H9 (cell line): ENCODE results near the gene EFEMP1. TPM values are rescaled to one million over a fixed set of nuclear protein-coding genes. Genes with fewer than 3 reads are reported as not detected.

Experiments
- DNase-seq: peaks from one replicate; pipeline ENCODE4 v3.0.0-alpha.2; 2017
- H2AFZ ChIP-seq: one replicate; pipeline ENCODE4 v1.6.1; 2013; ENCODE audit warnings: mild to moderate bottlenecking, low read length, control low read depth, moderate library complexity
- H2AK5ac ChIP-seq: 2 replicates; pipeline ENCODE4 v1.6.1; 2013; ENCODE audit warnings: low read length, control low read depth, mixed read lengths; ENCODE audit not compliant: insufficient read length
- H2BK120ac ChIP-seq: one replicate; pipeline ENCODE4 v1.6.1; 2013; ENCODE audit warnings: low read depth, mild to moderate bottlenecking, low read length, control low read depth, inconsistent platforms; ENCODE audit not compliant: poor library complexity, severe bottlenecking
- H2BK12ac ChIP-seq: 2 replicates; pipeline ENCODE4 v1.6.1; 2013; ENCODE audit warnings: low read length, control low read depth, mixed read lengths, low read depth; ENCODE audit not compliant: insufficient read length
- H2BK15ac ChIP-seq: 2 replicates; pipeline ENCODE4 v1.6.1; 2013; ENCODE audit warnings: low read depth, low read length, control low read depth
- H2BK20ac ChIP-seq: one replicate; pipeline ENCODE4 v1.6.1; 2013; ENCODE audit warnings: low read depth, mild to moderate bottlenecking, low read length, control low read depth, inconsistent platforms; ENCODE audit not compliant: poor library complexity, severe bottlenecking
- H2BK5ac ChIP-seq: 2 replicates; pipeline ENCODE4 v1.6.1; 2013; ENCODE audit warnings: low read length, control low read depth, mixed read lengths; ENCODE audit not compliant: insufficient read length
- H3K14ac ChIP-seq: 2 replicates; pipeline ENCODE4 v1.6.1; 2013; ENCODE audit warnings: low read length, control low read depth; ENCODE audit not compliant: insufficient read depth
- H3K18ac ChIP-seq: 2 replicates; pipeline ENCODE4 v1.6.1; 2013; ENCODE audit warnings: low read depth, mild to moderate bottlenecking, mixed read lengths, low read length, control low read depth; ENCODE audit not compliant: insufficient read length
- H3K23ac ChIP-seq: 2 replicates; pipeline ENCODE4 v1.6.1; 2013; ENCODE audit warnings: low read length, control low read depth, mixed read lengths, low read depth; ENCODE audit not compliant: insufficient read length
- H3K23me2 ChIP-seq: 2 replicates; pipeline ENCODE4 v1.6.1; 2013; ENCODE audit warnings: low read depth, mild to moderate bottlenecking, mixed read lengths, low read length, control low read depth; ENCODE audit not compliant: insufficient read length, poor library complexity, severe bottlenecking
- H3K27ac ChIP-seq: 2 replicates; pipeline ENCODE4 v1.5.1; 2013; ENCODE audit warnings: low read length, control low read depth, mixed read lengths, low read depth; ENCODE audit not compliant: insufficient read length
- H3K27me3 ChIP-seq: 2 replicates; pipeline ENCODE4 v1.6.1; 2013; ENCODE audit warnings: low read length, control low read depth, inconsistent platforms; ENCODE audit not compliant: insufficient read depth
- H3K4ac ChIP-seq: 2 replicates; pipeline ENCODE4 v1.6.1; 2013; ENCODE audit warnings: low read depth, mild to moderate bottlenecking, control low read depth, inconsistent platforms, low read length, moderate library complexity
- H3K4me1 ChIP-seq: 2 replicates; pipeline ENCODE4 v1.6.1; 2013; ENCODE audit warnings: low read length, control low read depth, inconsistent platforms; ENCODE audit not compliant: insufficient read depth
- H3K4me2 ChIP-seq: 2 replicates; pipeline ENCODE4 v1.6.1; 2013; ENCODE audit warnings: low read length, control low read depth, mixed read lengths; ENCODE audit not compliant: insufficient read length, insufficient read depth
- H3K56ac ChIP-seq: 2 replicates; pipeline ENCODE4 v1.6.1; 2013; ENCODE audit warnings: low read depth, mild to moderate bottlenecking, mixed read lengths, low read length, control low read depth; ENCODE audit not compliant: insufficient read length
- H3K79me1 ChIP-seq: 2 replicates; pipeline ENCODE4 v1.6.1; 2013; ENCODE audit warnings: low read depth, mild to moderate bottlenecking, moderate library complexity, low read length, control low read depth, inconsistent platforms; ENCODE audit not compliant: insufficient read depth, poor library complexity, severe bottlenecking
- H3K79me2 ChIP-seq: 2 replicates; pipeline ENCODE4 v1.6.1; 2013; ENCODE audit warnings: low read length, control low read depth, inconsistent platforms; ENCODE audit not compliant: insufficient read depth
- H3K9ac ChIP-seq: 2 replicates; pipeline ENCODE4 v1.6.1; 2013; ENCODE audit warnings: low read length, control low read depth, mixed read lengths; ENCODE audit not compliant: insufficient read length; ENCODE audit errors: extremely low read depth
- H3K9me3 ChIP-seq: one replicate; pipeline ENCODE4 v1.6.1; 2013; ENCODE audit warnings: low read depth, low read length, inconsistent platforms; ENCODE audit not compliant: control insufficient read depth
- H3T11ph ChIP-seq: one replicate; pipeline ENCODE4 v1.6.1; 2013; ENCODE audit warnings: mild to moderate bottlenecking, low read length, control low read depth, inconsistent platforms
- H4K20me1 ChIP-seq: one replicate; pipeline ENCODE4 v1.6.1; 2013; ENCODE audit not compliant: control insufficient read depth, insufficient read length, insufficient read depth
- H4K5ac ChIP-seq: 2 replicates; pipeline ENCODE4 v1.6.1; 2013; ENCODE audit warnings: low read depth, mild to moderate bottlenecking, mixed read lengths, low read length, control low read depth; ENCODE audit not compliant: insufficient read length
- H4K8ac ChIP-seq: replicated peaks from 2 replicates; pipeline ENCODE4 v1.6.1; 2013; ENCODE audit warnings: low read length, control low read depth, mixed read lengths, low read depth; ENCODE audit not compliant: insufficient read length
- H4K91ac ChIP-seq: 2 replicates; pipeline ENCODE4 v1.6.1; 2013; ENCODE audit warnings: low read depth, mild to moderate bottlenecking, moderate library complexity, mixed read lengths, low read length, control low read depth; ENCODE audit not compliant: insufficient read length
- H3K27ac Mint-ChIP-seq, 3 experiments: 2 replicates in 2 of 3; 3 replicates in 1 of 3; pipeline ENCODE4 v1.8.0; 2020 to 2021; ENCODE audit warnings: mixed read lengths in 3 of 3, mild to moderate bottlenecking in 1 of 3, moderate library complexity in 1 of 3
- H3K27me3 Mint-ChIP-seq: 2 replicates; pipeline ENCODE4 v1.8.0; 2021; ENCODE audit warnings: low read depth, mild to moderate bottlenecking, moderate library complexity, mixed read lengths
- H3K36me3 Mint-ChIP-seq, 3 experiments: 2 replicates in 2 of 3; 3 replicates in 1 of 3; pipeline ENCODE4 v1.8.0; 2020 to 2021; ENCODE audit warnings: low read depth in 3 of 3, mixed read lengths in 3 of 3; ENCODE audit not compliant: insufficient read depth in 1 of 3
- H3K4me1 Mint-ChIP-seq, 2 experiments: 2 replicates each; pipeline ENCODE4 v1.8.0; 2020; ENCODE audit warnings: mixed read lengths in 2 of 2
- H3K4me3 Mint-ChIP-seq, 2 experiments: 2 replicates in 1 of 2; 3 replicates in 1 of 2; pipeline ENCODE4 v1.8.0; 2020 to 2021; ENCODE audit warnings: mild to moderate bottlenecking in 2 of 2, mixed read lengths in 2 of 2, moderate library complexity in 1 of 2
- H3K9me3 Mint-ChIP-seq, 2 experiments: 2 replicates in 1 of 2; 3 replicates in 1 of 2; pipeline ENCODE4 v1.8.0; 2020; ENCODE audit warnings: mild to moderate bottlenecking in 2 of 2, mixed read lengths in 2 of 2, moderate library complexity in 1 of 2
- CTCF ChIP-seq: fragments of 200-600 bp; sonication (generic); conservative IDR thresholded peaks from 3 replicates; pipeline ENCODE4 v1.8.0; 2021; ENCODE audit warnings: antibody characterized with exemption, mild to moderate bottlenecking
- WGBS: extraction: QIAGEN DNeasy Blood & Tissue Kit; methylation state at CpG from one replicate; pipeline ENCODE4 v1.1.7; 2013; ENCODE audit warnings: missing lambda C conversion rate, low lambda C conversion rate, mixed read lengths; ENCODE audit not compliant: insufficient read length; ENCODE audit errors: extremely low coverage; 5-methylcytosine and 5-hydroxymethylcytosine counted together
- total RNA-seq: library from RNA; stranded (reverse); gene quantifications from 2 replicates; pipeline ENCODE4 v1.2.1, GENCODE V29; 2021

Gene EFEMP1
- total RNA-seq, 1 experiment from 2014 or later: 3.5 TPM

DNA sequence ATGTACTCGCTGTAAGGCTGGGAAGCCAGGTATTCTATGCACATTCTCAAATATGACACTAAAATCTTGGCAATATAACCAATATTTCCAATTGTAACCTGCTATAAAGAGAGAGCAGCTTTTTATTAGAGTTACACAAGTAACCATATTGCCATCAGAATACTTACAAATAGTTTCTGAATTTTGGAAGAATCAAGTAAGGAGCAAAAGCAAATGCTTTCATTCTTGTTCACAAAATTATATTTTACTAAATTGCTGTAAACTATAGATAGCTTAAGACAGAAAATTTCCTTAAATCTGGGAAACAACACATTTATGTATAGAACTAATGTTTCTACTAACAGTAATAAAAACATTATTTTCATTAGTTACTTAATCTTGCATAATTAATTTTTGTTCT is 77.2 kb downstream of the EFEMP1 start:
- Mint-ChIP-seq H3K9me3 (peaks cover 0 to 2% of the 10 kb centered on the region in 2 experiments; a peak in 1 of 5 replicates), H3K27ac (no peak overlapping the region), H3K36me3 (no peaks in the 10 kb centered on the region; a peak in 1 of 7 replicates), H3K4me1 (no peaks in the 10 kb centered on the region), H3K4me3 (no peak overlapping the region), H3K27me3 (no peaks in the 10 kb centered on the region)
- Histone ChIP-seq H3K4me1 (no peaks in the 10 kb centered on the region), H3K27me3 (no peaks in the 10 kb centered on the region), H3K4ac (no peak overlapping the region), H2BK15ac (no peak overlapping the region), H2BK120ac (no peak overlapping the region), H3K9ac (no peak overlapping the region), H3K27ac (no peak overlapping the region), H3T11ph (no peak overlapping the region), H3K23me2 (no peaks in the 10 kb centered on the region), H2BK5ac (no peak overlapping the region), H3K14ac (no peak overlapping the region), H4K8ac (no peak overlapping the region), H2AFZ (no peak overlapping the region), H2BK12ac (no peak overlapping the region), H4K20me1 (no peaks in the 10 kb centered on the region), H4K91ac (no peak overlapping the region), H4K5ac (no peak overlapping the region), H3K4me2 (no peak overlapping the region), H3K18ac (no peak overlapping the region), H3K79me1 (no peaks in the 10 kb centered on the region), H2AK5ac (no peak overlapping the region), H3K56ac (no peak overlapping the region), H3K79me2 (no peaks in the 10 kb centered on the region), H3K23ac (no peak overlapping the region), H3K9me3 (no peaks in the 10 kb centered on the region), H2BK20ac (no peak overlapping the region)
- DNase-seq: no peak
- no CpG with 5 or more reads among the region's 1 CpG for WGBS
- TF ChIP-seq CTCF: no peak
